HTR-8/SVneo (cell line): ENCODE results near the gene BTBD19.

Experiments
- DNase-seq: peaks from one replicate; pipeline ENCODE4 v3.0.0; 2011; ENCODE audit warnings: low spot score, mixed read lengths; ENCODE audit not compliant: insufficient read length
- FAIRE-seq: peaks from 2 replicates; lab custom pipeline; 2011; peaks lifted over from hg19 to GRCh38; lab: Jason Lieb, UNC

BTBD19 gene

DNA sequence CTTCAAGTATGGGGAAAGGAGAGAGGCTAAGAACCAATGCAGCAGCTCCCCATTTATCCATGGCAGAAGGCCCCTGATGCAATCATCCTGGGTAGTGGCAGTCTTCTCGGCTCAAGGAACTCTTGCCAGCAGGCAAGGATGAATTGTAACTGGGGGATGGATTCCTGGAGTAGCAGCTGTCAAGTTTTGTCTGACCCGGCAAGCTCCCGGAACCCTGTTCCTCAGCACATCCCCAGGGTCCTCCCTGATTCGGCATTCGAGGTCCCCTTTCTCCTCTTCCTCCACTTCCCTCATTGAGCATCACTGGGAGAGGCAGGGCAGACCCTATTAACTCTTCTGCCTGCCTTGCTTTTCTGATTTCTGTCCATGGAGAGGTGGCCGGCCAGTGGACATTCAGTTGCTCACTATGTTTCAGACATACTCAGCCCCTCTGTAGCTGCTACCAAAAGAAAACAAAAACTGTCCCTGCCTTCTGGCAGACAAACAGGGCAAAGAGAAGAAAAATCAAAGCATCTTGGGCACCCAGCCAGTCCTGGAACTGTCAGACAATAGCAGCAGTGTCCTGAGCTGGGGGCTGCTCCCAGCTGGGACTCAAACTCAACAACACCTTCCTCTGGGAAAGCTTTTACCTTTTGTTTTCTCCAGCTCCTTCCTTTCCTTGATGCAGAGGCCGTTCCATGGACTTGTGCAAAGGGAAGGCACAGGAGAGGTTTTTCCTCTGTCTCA is 40.3 kb downstream of the BTBD19 start:
- no peak for DNase-seq
- FAIRE-seq, result no peak

GRCh38 chr1:44849575-44850132 is 41.3 kb downstream of the BTBD19 start:
- DNase-seq, result no peak

GRCh38 chr1:44851308-44851707 is 43.0 kb downstream of the BTBD19 start:
- FAIRE-seq (no peak), DNase-seq (no peak)

More at GRCh38 chr1:44849575-44850132, 41.3 kb downstream of the BTBD19 start:
- no peak for FAIRE-seq

GRCh38 chr1:44853201-44853600 is 44.9 kb downstream of the BTBD19 start:
- DNase-seq, result no peak

GRCh38 chr1:44854970-44855369 is 46.6 kb downstream of the BTBD19 start:
- FAIRE-seq (no peak), DNase-seq (no peak)

More at GRCh38 chr1:44853201-44853600, 44.9 kb downstream of the BTBD19 start:
- FAIRE-seq, result no peak

DNA sequence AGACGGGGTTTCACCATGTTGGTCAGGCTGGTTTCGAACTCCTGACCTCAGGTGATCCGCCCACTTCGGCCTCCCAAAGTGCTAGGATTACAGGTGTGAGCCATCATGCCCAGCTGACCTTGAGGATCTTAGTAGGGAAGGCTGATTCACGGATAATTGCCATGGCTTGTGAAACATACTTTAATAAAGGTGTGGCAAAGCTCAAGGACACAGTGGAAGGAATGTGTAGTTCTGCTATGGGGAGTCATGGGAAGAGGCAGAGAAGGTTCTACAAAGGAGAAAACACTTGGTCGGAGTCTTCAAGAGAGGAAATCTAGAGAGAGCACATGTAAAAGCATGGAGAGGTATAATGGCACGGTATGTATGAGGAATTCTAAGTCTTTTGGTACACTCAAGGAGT is 47.4 kb downstream of the BTBD19 start:
- DNase-seq (no peak), FAIRE-seq (no peak)

- FAIRE-seq, result no peak
- no peak for DNase-seq
Measured at GRCh38 chr1:44857446-44857845, 49.1 kb downstream of the BTBD19 start.

GRCh38 chr1:44860331-44860730 is 52.0 kb downstream of the BTBD19 start:
- no peak for DNase-seq
- FAIRE-seq, result no peak

GRCh38 chr1:44860891-44861425 is 52.6 kb downstream of the BTBD19 start:
- no peak for FAIRE-seq

GRCh38 chr1:44862829-44863401 is 54.6 kb downstream of the BTBD19 start:
- DNase-seq, result no peak
- FAIRE-seq, result no peak

More at GRCh38 chr1:44860891-44861425, 52.6 kb downstream of the BTBD19 start:
- no peak for DNase-seq
